Left hindlimb (tissue), 1 donor: ENCODE results near the gene CABLES2.

Experiments used
- DNase-seq: peaks from one replicate; pipeline ENCODE4 v3.0.0-alpha.2; 2018

CABLES2 gene

DNA sequence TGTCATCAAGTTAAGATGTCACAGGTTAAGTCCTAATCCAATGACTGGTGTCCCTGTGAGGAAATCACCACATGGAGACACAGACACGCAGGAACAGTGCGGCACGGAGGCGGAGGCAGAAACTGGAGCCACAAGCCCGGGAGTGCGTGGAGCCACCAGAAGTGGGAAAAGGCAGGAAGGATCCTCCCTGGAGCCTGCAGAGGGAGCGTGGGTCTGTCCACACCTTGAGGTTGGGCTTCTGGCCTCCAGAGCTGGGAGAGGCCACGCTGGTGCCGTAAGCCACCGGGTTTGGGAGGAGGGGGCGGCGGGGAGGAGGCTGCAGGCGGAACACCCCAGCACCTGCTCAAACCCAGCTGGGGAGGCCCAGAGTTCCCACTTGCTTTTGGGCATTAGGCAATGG, 3.8 kb downstream of the CABLES2 start:
- DNase-seq = no peak

DNA sequence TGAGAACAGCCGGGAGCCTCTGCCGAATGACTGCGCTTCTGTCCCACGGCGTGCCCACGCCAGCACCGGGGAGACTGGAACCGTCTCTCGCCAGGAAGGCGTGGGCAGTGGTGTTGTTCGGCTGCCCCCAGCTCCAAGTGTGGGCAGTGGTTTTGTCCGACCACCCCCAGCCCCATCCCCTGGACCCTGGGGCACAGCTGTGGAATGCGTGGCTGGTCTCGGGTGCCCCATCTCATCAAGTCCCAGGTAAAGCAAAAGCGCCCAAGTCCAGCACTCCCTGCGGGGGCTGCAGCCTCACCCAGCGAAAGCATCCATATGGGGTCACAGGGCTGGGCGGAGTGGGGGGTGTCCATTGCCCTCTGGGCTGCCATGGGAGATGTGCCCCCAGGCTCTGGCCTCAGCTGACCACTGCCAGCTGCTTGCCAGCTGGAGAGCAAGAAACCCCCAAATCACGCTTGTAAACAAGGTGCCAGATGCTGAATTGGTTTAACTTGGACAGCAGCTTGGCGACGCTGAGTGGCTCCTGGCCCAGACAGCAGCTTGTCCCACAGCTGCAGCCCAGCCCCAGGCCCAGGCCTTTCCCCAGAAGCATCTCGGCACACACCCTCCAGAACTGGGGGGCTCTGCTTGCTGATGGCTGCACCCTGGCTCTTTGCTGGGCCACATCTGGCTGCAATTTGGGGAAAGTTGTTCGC, 4.5 kb downstream of the CABLES2 start:
- DNase-seq = no peak

DNA sequence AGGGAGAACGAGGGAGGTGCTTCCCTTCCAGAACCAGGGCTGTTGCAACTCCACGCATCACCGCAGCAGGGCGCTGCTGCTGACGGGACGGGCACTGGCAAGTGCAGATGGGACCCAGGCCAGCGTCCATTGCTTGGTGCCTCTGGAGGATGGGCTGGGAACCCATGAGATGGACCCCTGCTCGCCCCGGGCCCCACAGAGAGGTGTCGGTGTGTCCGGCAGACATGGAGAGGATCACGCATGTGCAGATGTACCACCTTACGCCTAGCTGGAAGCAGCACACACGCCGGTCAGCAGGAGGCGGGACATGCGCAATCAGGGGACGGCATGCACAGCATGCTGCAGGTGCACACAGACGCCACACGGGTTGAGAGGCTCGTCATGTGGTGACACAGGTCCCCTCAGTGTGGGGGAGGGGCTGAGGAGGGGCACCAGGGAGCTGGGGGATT, 5.7 kb downstream of the CABLES2 start:
- DNase-seq = no peak

DNA sequence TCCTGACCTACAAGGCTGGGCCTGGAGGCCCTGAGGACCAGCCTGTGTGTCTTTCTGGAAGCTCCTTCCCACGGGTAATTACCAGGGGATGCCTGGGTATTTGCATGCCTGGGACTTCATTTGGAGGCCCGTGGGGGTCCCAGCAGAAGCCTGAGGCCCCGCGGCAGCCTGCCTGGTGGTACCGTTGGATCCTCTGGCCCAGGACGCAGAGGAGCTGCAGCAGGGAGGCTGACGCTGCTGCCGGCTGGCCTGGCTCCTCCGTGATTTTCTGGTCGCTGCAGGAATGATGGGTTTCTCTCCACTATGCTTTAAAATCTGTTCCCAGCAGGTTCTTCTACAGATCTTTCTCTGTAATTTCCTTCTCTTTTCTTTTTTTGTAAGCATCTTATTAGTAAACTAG, 6.5 kb downstream of the CABLES2 start:
- no peak for DNase-seq

DNA sequence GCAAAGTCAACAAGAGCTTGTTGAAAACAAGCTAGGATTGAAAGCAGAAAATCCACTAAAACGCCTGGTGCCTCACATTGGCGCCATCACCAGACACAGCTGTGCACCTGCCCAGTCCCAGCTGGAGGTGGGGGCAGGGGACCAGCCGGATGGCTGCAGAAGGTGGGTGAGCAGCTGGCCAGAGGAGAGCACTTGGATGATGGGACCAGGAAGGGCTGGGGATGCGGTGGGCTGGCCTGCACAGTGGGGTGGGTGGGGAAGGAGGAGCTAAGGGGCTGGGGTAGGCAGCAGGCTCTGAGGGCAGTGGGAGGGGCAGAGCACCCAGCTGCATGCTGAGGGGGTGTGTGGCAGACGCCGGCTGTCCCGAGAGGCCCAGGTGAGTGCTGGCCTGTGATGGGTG, 7.1 kb downstream of the CABLES2 start:
- no peak for DNase-seq

DNA sequence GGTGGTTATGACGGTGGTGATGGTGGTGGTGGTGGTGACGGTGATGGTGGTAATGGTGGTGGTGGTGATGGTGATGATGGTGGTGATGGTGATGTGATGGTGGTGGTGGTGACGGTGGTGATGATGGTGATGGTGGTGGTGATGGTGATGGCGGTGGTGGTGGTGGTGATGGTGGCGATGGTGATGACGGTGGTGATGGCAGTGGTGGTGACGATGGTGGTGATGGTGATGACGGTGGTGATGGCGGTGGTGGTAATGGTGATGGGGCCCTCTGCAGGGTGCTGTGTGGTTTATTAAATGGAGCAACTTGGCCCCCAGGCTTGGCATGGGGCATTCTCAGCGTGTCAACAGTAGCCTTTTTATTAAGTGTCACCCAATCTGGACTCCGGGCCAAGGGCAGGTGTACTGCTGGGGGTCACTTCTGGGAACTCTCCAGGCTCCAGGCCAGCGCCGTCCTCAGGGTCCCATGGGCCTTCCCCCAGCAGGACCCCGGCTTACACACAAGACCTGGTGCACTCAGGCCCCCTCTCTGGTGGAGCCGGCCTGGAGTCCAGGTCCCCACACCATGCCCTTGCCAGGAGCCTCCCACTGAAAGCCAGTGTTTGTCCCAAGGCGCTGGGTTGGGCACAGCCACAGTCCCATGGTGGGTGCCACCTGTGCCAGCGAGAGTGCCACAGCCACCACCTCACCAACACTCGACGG, 8.8 kb downstream of the CABLES2 start:
- no peak for DNase-seq

DNA sequence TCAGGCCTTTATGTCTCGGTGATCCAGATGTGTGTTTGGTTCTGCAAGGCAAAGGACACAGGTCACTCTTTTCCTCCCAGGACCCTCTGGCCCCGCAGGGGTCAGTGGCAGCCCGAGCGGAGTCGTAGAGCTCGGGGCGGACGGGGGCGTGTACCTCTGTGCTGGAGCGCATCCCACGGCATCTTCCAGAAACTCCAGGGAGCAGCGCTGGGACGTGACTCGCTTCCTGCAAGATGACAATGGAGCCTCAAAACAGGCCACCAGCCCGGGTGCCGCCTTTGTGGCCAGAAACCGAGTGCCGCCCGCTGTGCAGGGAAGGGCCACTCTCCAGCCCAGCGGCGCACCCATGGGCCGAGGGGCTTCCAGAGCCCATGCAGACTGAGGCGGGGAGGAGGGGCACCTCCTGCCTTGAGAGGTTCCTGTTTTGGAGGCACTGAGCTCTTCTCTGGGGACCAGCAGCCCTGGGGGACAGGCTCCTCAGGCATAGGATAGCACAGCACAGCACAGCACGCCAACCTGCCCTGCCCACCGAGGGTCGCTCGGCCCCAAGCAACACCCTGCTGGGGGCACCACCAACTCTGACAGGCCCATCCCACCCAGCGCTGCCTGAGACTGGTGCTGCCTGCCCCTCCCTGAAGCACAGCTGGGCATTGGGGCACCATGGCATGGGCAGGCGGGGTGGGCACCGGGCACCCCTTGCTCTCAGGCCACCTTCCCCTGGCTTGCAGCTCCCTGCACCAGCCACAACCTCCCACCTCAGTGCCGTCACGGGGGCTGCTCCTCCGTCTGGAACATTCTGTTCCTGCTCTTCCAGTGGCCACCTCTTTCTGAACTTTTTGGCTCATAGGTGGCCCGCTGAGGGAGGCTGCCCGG, 10.5 kb downstream of the CABLES2 start:
- DNase-seq = no peak

DNA sequence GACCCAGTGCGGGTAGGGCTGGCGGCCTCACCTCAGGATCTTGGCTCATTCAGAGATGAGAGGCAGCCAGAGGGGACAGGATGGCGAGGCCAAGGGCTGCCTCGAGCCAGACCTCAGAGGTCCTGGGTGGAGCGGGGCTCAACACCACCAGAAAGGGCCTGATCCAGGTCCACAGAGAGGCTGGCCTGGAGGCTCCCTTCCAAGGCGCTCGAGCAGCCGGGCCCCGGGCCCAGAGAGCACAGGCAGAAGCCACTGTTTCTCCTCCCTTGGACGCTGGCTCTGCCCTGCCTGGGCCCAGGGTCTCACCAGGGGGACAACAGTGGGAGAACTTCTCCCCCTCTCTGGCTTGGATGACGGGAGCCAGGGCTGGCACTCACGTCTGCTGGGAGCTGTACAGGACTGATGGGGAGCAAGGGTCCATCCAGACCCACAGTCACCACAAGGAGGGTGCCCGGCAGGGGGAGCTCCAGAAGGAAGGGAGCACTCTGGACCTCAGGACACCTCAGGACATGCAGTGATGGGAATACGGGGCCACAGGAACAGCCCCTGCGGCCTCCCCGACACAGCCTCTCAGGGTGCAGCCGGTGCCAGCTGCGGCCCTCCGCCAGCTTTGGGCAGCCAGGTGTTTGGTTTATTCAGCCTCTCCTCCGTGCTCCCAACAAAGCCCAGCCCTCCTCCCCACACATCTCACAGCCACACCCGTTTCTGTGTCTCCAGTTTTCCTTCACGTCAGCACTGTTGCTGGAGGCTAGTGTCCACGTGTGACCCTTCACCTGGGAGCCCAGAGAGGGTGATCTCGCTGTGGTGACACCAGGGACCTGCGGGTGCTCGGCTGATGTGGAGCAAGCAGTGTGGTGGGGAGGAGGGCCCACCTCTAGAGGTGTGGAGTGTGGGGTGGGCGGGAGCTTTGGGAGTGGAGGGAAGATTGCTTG, 11.5 kb downstream of the CABLES2 start:
- no peak for DNase-seq

DNA sequence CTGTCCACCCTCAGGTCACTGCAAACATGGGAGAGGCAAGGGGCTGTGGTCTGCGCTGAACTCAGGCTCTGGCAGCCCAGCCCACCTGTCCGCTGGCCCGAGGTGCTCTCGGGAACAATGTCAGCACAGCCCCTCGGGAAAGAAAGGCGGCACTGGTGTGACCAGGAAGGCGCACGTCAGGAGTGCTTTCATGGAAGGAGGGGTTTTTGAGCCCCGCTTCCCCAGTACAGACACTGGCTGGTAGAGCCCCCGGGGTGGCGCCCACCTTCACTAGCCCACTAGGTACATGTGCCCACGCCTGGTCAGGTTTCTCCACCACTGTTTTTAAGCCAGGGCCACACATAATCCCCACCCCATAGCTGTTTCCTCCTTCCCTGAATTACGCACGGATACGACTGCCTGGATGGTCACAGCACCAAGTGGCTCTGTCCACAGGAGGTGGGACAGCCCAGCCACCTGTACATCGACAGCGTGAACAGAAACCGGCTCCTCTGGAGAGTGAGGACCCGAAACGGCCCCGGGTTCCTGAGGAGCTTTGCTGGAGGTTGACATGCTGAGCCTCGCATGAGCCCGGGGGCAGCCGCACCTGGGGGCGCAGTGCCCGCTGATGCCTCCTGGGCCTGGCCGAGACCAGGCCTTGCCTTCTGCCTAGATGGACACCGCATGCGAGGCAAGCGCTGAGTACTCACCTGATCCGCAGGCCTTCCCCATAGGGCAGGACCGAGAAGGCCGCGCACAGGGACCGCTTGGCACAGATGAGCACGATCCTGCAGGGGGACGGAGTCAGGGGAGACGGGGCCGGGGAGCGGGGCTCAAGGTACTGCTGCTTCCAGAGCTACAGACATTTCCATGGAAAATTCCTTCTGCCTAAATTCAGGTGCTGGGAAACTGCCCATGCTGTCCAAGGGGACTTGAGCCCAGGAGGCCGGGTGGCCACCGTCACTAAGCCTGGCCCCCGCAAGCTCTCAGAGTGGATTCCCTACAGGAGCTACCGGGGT, 12.5 kb downstream of the CABLES2 start:
- no peak for DNase-seq

DNA sequence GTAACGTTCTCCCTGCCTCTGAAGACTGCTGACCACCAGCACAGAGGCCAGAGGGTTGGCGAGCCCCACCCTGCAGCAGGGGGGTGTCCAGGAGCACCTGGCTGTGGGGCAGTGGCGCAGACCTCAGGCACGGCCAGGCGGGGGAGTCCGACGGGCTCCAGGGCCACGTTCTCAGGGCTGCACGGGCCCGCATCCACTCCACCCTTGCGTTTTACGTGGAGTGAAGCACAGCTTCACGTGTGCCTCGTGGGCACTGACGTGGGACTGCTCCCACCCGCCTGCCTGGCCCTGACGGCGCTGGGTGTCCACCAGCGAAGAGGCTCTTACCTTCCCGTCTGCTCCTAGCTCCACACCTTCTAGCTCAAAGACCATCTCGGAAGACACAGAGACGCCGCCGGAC, 13.3 kb downstream of the CABLES2 start:
- no peak for DNase-seq

DNA sequence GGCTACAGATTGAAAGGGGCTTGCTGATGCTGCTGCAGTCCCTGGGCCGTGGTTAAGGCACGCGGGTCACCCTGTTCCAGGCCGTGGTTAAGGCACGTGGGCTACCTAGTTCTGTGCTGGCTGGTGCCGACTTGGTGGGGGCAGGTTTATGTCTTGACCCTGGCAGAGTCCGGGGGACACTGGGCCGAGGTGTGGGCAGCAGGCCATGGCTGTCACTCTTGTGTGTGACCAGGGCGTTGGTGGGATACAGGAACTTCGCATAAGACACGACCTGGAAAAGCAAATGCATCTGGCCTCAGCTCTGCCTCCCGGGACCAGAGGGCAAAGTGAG, 13.8 kb downstream of the CABLES2 start:
- no peak for DNase-seq

DNA sequence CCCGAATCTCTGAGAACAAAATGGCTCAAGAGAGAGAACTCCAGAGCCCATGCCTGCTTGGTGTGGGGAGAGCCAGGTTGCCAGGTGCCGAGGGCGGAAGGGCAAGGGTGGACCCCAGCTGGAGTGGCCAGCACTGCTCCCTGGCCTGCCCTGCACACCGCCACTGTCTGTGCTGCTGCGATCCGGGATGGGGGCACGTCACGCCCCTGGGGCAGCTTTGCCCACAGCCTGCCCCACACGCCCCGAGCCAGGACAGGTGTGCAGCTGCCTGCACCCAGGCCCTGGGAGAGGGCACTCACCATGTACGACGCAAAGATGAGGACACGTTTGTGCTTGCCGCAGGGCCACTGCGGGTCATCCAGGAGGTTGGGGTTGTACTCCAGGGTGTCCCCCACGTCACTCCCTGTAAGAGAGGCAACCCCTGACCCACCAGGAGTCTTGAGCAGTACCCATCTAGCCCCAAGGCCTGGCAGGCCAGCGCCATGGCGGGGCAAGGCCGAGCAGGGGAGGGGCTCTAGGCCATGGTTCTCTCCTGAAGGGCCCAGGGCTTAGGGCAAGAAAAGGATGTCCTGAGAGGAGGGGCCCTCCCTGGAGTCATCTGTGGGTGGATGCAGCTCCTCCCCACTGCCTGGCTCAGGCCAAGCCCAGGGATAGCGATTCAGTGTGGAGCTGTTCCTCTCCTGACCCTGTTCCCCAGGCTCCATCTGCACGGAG, 14.3 kb downstream of the CABLES2 start:
- no peak for DNase-seq

DNA sequence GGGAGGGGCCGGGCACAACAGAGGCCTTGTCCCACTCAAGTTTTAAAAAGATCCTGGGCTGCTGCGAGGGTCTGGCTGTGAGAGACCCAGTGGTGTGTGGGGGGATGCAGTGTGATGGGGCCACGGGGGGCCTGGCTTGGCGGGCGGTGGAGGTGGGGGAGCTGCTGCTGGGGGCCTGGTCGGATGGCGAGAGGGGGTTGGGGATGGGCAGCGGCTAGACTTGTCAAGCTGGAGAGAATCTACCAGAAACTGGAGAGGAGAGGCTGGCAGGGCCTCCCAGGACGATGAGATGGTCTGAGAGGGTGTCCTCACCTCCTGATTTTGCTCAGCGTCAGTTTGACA, 15.0 kb downstream of the CABLES2 start:
- DNase-seq = no peak

DNA sequence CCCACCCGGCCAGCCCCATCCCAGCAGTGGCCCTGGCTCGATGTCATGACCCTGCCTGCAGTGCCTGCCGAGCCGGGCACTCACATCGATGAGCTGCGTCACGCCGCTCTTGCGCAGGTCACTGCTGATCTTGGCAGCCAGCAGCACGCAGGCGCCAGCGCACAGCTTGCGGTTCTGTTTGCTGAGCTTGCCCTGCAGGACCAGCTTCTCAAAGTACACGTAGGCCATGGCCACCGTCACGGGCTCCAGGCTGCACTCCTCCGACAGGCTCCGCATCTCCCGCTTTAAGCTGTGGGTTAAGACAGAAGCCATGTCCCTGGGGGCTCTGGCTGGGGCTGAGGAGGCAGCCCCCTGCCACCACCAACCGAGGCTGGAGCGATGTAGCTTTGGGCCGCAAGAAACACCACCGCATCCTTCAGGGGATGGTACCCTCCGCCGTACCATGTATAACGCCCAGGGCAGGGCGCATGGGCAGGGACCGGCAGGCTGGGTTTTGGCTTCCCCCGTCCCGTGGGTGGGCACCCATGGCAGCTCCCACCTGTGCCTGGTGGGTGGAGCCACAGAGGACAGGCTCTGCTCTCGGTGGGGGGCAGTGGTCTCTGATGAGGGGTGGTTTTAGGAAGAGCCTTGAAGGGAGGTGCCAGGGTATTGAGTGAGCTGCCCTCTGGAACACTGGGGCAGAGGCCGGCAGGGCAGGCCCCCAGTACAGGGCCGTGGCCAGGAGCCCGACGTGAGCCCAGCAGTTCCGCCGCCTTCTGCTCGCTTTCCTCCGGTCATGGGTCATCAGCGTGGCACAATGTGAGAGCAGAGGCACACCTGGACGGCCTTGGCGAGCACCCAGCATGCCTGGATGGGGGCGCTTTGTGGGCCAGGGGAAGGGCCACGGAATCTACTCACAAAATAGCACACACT, 15.7 kb downstream of the CABLES2 start:
- DNase-seq = no peak

DNA sequence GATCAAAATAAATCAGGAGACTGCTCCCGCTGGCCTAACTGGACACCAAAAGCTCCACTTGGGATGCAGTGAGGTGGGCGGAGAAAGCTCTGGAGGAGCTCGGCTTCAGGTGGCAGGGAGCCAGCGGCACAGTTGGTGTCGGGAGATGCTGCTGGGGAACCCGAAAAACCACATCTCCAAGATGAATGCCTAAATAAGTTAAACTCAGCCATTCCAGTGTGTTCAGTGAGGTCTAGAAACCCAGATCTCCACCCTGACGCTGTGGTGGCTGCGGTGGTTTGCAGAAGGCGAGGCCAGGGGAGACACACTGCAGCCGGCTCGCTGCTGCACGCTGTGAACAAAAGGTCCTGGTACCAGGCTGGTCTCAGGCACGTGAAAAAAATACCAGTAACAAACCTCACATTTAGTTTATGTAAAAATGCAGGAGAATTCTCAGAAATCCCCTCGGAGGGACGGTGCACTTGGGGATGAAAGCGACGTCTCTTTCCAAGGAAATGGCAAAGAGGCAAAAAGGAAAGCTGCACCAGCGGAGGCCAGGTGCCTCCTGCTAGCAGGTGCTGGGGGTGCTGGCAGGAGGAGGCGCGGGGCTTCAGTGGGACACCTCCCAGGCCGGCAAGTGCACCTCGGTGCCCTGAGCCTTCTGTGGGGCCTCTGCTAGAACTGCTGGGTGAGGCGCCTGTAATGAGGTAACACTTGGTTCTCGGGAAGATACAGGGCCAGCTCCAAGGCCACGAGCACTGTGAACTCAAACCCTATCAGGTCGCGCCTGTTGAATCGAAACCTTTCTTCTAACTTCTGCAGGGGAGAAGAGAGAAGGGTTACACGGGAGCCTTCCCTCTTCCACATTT, 16.5 kb downstream of the CABLES2 start:
- DNase-seq = no peak

DNA sequence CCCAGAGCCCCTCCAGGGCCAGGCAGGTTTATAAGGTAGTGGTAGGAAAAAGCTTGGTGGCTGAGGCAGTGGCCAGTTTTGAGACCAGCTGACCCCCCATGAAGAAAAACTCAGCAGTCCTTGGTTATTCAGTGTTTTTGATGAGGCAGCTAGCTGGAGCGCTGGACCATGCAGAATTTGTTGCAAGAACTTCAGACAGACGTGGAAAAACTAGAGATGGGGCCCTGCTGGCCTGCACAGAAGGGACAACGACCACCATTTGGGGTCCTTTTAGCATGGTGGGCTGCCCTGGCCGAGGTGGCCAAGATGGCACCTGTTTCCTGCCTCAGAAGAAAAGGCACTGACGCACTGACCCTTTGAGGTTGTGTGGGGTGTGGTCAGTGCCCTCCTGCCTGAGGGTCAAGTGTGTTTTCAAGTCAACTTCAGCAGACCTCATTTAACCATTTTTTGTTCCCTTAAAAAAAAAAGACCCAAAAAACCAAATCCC, 17.4 kb downstream of the CABLES2 start:
- DNase-seq = no peak

DNA sequence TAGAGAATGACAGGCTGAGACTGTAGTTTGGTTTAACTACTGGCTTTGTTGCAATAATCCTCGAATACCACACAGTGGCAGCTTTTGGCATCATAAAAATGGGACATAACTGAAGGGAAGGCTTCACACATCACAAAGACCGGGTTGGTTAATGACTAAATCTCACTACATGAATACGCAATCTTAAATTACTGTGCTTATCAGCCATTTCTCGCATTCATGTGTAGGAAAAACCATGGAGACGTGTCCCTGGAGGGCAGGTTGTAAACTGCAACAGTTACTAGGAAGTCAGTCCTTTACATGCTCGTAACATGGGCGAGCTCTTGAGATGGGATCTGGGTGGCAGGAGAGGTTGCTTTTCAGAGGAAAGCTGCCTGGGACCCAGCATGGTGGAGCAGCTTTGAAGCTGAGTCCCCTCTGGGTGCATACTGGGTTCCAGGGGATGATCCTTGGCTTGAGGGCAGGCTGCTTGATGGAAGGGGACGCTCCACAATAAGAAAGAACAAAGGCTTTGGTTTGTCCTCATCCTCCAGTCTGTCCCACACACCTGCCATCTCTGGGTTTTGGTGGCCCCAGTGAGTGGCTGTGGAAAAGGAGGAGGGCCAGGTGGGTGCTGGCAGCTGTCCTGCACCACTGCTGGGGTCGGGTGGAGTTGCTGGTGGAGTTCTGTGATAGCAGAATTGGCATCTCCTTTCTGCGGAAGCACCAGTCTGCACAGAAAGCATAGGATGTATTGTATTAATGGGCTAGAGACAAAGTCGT, 18.1 kb downstream of the CABLES2 start:
- no peak for DNase-seq
